GM04503 (cell line): ENCODE data around the gene LAMTOR3.
"Not testable (repeated sequence)": the region's sequence is repeated elsewhere in the genome, so short reads cannot be mapped to it uniquely, and the experiment has no call there.

ENCODE experiments used
- DNase-seq: peaks from one replicate; pipeline ENCODE4 v3.0.0-alpha.2; 2012; ENCODE audit warnings: low read depth

The LAMTOR3 gene

DNA sequence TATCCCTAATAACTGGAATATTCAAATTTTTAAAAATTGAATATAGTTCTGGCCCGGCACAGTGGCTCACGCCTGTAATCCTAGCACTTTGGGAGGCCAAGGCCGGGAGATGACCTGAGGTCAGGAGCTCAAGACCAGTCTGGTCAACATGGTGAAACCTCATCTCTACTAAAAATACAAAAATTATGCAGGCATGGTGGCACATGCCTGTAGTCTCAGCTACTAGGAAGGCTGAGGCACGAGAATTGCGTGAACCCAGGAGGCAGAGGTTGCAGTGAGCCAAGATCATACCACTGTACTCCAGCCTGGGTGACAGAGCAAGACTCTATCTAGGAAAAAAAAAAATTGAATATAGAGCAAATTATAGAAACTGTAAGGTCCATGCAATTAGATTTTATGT lies 64.2 kb downstream of the LAMTOR3 start:
- DNase-seq: not testable (repeated sequence)

GRCh38 chr4:99828477-99828876 lies 65.8 kb downstream of the LAMTOR3 start:
- no peak for DNase-seq
